GM19043 (cell line): ENCODE measurements around the gene MTA3.

Experiments
- ATAC-seq: cut with Tn5 transposase; IDR thresholded peaks from one replicate; pipeline ENCODE4 v1.9.1; 2021; ENCODE audit warnings: low read depth; ENCODE audit not compliant: unreplicated experiment

The MTA3 gene

DNA sequence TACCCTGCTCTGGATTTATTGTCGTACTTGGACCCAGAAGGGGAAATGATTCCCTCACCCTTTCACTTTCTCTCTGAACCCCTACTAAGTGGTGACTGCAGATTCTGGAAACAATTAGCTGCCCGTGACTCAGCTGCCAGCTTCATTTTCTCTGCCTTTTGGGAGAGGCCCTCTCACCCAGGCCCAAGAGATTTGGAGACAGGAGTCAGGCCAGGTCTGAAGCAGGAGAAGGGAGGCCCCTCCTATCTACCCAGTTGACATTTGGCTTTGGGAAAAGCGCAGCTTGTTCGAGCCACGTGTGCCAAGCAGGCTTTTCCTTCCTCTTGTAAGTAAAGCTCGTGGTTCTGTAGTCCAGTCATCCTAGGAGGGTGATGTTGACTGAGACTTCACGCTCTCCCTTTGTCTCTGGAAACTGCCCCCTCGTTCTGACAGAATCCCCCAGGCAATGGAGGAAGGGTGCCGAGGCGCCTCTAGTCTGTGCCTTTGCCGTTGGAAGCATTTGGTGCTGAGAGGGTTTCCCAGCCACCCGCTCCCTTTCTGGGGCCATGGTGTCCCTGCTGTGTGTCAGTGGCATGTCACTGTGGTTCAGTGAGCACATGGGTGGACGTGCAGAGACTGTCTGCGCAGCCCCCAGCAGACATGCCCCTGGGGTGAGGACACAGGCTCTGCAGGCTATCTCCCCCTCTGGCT is 186.9 kb downstream of the MTA3 start:
- ATAC-seq: no peak

DNA sequence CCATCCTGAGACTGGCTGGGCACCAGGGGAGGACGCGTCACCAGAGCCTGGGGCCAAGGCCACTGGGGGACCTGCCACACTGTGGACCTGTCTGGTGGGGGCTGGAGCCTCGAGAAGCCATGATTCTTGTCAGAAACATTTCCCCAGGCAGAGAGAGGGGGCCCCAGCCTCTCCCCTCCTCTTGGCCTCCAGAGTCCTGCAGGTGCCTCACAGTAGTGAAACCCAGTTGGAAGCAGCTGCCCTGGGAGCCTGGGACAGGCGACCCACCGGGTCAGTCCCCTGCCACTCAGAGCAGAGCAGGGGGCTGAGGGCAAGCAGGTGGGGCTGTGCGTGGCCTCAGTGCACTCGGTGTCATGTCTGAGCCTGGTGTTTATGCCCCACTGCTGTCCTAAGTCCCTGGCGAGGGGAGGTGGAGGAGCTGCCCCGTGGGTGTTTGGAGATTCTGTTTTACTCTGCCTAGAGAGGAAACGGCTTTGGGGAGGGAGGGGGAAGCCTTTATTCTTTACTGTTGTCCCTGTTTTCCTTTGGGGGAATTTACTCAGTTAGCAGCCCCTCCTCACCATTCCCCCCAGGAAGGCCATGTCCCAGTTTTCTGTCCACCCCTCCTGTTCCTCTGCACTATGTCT is 187.8 kb downstream of the MTA3 start:
- no peak for ATAC-seq

DNA sequence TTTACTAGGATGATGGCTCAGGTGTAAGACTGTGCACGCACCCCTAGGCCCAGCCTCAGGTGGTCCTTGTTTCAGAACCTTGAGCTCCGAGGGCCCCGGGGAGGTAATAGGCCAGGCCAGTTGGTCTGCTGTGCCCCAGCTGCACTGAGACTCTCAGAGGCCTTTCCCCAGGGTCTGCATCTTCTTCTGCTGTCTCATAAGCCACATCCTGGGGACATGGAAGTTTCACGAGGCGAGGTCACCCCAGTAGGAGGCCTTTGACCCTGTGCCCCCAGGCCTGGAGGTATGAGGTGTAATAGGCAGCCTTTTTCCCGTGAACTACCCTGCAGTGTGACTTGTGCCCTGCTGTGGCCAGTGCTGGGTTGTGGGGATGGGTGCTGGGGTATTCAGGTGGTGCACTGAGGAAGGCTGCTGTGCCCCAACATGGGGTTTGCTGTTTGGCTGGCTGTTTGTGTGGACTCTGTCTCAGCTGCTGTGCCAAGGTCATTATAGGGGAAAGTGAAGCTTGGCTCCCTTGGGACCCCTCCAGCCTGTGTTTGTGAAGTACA is 188.6 kb downstream of the MTA3 start:
- no peak for ATAC-seq

DNA sequence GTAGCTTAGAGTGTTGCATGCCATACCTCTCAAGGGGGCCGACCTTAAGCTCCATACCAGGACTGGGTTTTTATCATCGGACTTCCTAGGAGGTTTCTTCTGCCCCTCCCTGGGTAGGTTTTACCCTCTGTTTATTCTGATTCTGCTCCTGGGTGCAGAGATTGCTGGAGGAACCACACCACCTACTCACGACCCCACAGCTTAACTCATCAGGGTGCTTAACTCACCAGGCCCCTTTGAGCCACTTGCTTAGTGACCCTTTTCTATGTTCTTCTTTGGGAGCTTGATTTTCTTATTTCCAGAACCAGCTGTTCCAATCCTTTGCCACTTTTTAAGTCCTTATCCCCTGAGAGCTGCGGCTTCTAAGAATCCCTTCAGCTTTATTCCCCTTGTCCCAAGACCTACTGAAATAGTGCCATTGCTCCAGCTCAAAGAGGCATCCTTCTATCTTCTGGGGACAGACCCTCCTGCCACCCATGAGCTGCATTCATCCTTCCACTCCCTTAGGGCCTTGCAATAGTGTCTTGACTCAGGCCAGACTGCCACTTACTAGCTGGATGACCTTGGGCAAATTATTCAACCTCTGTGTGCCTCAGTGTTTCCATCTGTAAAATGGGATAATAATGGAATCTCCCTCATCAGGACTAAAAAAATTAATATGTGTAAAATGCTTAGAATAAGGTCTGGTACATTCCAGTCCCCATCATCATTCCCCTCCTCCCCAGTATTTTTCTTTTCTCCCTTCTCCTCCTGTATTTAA is 189.7 kb downstream of the MTA3 start:
- no peak for ATAC-seq

DNA sequence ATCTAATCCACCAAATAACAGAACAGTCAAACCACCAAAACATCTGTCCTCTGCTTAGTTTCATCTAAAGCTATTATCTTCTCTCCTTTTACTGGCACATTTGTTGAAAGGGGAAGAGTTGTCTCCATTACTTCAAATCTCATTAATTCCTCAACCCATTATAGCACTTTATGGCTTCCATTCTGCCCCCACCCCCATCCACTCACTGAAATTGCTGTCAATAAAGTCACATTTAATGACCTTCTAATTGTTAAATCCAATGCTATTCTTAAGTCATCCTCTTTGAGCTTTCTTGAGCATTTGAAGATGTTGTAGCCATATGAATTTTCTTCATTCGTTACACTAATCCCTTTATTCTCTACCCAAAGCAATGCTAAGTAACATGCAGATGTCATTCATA is 190.3 kb downstream of the MTA3 start:
- no peak for ATAC-seq

DNA sequence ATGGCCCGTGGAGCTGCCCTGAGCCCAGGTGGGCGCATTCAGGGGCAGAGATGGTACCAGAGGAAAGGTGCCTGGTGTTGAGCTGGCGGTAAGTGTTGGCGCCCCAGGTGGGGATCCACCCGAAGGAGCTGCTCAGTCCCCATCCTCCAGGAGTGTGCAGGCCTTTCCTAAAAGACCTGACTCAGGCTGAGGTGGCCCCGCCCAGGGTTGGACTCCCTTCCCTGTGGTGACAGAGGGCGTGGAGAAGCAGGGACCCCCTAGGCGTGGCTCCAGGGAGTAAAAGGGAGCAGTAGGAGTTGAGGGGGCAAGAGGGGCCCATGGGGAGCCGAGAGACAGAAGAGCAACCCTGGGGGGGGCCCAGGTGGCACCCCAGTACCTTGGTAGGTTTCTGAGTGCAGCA is 193.1 kb downstream of the MTA3 start:
- ATAC-seq: no peak

DNA sequence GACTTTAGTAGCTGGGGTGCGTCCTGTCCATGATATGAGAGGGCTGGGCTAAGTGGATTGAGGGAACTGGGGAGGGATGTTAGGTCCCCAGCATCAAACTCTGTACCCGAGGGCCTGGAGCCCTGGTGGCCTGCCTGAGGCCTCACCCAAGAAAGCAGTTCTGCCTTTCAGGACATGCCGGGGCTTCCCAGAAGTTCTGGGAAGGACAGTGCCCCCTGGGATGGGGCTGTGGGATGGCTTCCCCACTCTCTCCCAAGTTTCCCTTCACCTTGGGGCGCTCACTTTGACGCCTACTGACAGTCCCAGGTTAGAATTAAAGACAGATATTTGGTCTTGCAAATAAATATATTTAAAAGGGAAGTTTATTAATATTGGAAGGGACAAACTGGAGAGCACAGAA is 193.7 kb downstream of the MTA3 start:
- no peak for ATAC-seq

DNA sequence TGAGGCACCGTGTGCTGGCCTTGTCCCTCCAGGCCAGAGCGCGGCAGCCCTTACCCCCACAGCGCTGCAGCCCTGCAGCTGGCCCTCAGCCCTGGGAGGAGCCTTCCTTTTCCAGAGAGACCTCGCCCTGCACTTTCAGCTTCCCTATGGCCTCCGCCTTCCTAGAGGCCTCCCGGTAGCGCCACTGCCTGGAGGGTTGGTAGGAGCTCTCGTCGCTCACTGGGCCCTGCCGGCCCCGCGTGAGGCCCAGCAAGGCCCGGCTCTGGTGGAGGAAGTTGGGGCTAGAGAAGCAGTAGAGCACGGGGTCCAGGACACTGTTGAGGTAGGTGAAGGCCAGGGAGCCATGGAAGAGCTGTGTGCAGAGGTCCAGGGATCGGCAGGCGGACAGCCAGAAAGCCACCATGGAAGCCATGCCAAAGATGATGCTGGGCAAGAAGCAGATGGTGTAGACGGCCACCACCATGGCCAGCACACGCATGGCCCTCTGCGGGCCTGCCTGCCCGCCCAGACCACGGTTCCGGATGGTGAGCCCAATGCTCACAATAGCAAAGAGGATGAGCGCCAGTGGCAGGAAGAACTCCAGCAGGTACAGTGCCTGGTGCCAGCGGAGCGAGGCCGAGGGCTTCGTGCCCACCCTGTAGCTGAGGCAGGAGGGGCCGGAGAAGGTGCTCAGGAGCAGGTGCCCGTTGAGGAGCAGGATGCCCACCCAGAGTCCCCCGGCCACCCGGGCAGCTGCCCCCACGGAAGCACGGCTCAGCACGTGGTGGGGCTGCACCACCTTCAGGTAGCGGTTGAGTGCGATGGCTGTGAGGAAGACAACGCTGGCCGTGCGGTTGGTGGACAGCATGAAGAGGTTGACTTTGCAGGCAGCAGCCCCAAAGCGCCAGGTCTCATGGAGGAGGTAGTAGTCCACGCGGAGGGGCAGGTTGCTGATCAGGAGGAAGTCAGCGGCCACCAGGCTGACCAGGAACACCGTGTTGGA is 194.7 kb downstream of the MTA3 start:
- no peak for ATAC-seq

DNA sequence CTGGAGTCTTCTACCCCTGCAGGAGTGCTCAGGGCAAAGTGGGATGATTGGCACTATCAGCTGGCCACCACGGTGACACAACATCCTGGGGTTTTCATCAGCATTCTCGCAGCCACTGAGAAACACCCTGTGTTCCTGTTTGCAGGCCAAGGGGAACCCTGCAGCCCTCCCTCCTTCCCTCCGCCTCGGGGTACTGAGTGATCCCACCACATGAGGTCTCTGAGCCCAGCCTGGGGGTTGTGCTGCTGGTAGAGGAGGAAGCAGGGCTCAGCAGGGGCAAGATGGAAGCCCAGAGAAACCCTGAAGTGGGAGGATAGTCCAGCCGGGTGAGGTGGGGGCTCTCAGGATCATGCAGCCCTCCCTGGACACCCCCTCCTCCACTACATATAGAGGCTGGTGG is 195.7 kb downstream of the MTA3 start, which contains the start of gene OXER1:
OXER1 (minus strand) TSS at position 40 of the 400 bp plus-strand sequence. CDS start 73 bp downstream, outside the sequence.
- ATAC-seq: no peak

DNA sequence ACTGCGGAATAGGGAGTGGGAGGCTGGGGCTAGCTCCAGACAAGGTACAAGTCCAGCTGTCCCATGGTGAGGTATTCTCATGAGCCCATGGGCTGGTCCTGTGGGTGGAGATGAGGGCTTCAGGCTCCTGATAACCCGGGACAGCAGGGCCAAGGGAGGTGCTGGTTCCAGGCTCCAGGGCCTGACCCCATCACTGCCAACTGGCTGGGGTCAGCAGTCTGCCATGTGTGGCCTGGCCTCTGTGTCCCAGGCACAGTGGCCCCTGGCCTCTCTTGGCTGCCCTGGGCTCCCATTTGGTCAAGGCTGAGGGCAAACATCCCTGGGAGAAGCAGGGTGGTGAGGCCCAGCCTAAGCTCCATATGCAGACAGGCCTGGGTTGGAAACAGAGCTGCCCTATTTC is 196.5 kb downstream of the MTA3 start:
- ATAC-seq: no peak

DNA sequence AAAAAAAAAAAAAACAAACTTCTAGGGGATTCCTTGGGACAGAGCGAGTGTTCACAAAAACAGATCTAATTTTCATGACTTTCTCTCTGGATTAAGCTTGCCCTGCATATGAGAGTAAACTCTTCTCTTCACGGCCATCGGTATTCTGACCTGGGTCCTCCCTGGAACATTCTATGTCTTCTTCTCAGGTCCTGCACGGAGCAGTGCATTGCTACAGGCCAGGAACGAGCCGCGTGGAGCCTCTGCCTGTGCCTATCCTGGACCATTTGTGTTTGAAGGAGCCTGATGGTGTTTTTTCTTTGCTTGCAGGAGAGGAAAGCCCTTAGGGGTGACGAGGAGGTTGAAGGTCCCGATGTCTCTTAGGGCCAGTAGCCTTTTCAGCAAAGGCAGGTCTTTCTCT is 197.3 kb downstream of the MTA3 start:
- ATAC-seq: no peak

DNA sequence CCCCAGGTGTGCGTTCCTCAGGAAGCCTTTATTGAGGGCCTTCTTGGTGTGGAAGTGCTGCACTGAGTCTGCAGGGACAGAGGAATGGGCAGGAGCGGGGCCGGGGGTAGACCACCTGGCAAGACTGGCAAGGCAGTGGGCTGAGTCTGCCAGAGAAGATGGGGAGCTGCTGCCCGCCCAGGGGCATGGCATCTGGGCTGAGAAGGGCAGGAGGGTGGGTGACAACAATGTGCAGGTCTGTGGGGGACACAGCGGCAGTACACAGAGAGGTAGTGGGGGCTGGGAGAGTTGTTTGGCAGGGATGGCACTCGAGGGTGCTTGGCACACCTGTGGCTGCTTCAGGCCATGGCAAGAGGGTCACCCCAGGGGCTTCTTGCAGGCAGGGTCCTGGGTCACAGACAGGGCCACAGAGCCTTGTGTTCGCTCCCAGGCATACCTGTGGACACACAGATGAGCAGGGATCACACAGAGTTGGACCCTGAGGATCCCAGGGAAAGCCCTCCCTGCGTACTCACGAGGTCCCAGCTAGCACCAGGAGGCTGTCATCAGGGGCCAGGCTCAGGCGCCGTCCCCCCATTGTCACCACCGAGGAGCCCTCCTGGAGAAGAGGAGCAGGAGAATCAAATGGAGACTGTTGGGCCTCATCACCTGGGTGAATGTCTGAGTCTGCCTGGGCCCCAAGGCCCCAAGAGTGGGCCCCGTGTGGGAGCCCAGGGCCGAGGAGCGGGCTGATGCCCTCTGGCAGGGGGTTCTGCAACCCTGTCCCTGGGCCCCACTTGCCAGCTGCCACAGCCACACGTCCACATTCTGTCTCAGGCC is 198.9 kb downstream of the MTA3 start:
- ATAC-seq: no peak

DNA sequence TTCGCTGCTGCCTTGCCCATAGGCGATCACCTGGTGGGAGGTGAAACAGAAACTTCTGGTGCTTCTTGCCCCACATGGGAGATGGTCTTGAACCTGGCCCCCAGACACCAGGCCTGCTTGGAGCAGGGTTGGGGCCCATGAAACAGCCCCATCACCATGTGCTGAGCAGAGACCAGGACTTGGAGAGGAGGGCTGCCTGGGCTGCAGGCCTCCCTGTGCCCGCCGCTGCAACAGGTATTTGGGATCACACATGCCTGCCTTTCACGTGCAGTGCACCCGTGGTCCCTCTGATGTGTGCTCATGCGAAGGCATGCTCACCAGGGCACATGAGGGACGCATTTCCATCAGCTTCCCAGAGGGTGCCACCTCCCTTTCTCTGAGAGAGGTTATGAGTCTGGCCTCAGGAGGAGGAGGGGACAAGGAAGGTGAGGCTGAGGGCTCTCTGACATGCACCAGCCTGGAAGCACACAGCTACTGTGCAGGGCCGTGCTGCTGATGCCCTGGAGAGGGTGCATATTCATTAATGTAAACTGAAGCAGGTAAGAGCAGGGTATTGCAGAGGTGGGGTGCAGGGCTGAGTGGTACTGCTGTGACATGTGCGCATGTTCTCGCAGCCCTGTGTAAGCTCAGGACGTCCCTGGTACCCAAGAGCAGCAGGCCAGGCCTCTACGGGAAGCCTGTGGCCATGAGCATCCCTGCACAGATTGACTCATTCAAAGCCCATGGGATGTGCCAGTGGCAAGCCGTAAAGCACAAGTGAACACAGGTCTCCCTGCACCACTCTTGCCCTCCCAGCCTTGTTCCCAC is 199.7 kb downstream of the MTA3 start:
- ATAC-seq: no peak

DNA sequence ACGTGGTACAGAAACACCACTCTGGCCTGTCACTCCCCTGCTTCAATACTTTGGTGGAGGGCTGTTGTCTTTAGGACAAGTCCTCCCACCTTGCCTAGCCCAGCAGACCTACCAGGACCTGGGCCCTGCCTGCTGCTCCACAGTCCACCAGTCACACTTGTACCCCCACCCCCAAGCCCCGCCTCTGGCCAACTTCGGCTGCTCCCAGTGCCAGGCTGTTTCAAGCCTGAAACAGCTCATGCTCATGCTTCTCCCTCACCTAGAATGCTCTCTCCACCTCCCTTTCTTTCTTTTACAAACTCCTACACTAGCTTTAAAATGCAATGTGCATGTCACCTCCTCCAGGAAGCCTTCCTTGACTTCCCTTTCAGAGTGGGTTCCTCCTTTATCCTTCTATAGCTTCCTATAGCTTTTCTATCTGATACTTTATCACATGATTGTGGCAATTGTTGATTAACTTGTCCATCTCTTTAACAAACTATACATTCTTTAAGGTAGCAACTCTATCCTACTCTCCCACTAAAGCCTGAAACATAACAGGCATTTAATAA is 200.3 kb downstream of the MTA3 start:
- no peak for ATAC-seq

DNA sequence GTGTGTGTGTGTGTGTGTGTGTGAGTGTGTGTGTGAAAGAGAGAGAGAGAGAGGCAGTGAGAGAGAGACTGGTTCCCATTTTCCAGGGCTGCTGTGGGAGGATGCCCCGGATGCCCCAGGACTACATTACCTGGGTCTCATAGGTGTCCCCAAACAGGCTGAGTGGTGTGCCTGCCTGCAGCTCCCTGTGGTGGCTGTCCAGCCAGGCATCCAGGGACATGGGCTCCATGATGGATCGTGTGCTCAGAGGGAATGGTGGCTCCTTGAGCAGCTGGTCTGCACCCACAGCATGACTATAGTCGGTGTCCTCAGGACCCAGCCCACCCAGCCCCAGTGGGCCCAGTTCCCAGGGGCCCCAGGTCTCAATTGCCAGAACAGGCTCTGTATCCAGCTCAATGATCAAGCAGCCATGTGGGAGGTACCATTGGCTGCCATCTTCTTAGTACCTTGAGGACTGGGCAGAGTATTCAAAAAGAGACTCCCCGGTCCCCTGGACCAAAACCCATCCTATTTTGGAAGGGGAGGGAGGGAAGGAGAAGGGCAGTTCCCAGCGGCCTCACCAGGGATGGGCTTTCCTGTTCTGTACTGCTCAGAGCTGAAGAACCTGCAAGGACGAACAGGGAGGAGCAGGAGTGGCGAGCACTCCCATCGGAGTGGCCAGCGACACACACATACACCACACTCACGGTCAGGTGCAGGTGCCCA is 201.3 kb downstream of the MTA3 start:
- no peak for ATAC-seq

DNA sequence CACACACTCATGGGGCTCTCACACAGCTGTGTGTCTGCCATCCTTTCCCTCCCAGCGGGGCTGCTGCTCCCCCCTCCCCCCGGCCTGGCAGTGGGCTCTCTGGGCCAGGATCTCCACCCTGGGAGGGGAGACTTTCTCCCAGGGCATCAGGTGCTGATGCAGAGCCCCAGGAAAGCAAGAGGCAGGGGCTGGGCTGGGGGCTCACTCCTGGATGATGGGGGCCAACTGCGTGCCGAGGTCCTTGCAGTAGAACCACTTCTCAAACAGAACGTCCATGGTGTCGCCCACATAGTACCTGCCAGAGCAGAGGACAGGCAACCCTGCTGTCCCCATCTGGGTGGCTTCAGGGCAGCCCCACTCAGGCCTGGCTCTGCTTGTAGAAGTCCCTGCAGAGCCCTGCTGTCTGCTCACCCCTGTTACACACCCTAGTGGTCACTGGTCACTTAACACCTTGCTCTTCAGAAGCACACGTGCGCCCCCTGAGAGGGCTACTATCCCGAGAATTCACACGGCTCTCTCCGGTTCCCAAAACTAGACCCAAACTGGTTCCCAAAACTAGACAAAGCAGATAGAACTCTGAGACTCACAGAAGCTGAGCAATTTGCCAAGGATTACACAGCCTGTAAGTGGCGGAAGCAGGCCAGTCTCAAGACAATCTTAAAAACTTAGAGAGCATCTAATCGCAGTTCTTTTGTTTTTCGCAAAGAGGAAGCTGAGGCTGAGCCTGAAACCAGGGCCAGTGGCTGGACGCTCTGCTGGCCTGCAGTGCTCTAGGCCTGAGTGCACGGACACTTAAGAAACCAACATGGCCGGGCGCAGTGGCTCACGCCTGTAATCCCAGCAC is 202.1 kb downstream of the MTA3 start:
- no peak for ATAC-seq
